ENCODE data around the gene HSF2.
"Not testable (repeated sequence)": the region's sequence is repeated elsewhere in the genome, so short reads cannot be mapped to it uniquely, and the experiment has no call there.

The HSF2 gene

DNA sequence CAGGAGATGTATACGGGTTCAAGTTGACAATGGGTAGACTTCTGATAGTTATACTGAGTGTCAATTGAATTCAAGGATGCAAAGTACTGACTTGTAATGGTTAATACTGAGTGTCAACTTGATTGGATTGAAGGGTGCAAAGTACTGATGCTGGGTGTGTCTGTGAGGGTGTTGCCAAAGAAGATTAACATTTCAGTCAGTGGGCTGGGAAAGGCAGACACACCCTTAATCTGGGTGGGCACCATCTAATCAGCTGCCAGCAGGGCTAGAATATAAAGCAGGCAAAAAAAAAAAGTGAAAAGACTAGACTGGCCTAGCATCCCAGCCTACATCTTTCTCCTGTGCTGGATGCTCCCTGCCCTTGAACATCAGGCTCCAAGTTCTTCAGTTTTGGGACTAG is 55.7 kb downstream of the HSF2 start:
- DNase-seq (ENCODE audit: low read depth), result not testable (repeated sequence)

DNA sequence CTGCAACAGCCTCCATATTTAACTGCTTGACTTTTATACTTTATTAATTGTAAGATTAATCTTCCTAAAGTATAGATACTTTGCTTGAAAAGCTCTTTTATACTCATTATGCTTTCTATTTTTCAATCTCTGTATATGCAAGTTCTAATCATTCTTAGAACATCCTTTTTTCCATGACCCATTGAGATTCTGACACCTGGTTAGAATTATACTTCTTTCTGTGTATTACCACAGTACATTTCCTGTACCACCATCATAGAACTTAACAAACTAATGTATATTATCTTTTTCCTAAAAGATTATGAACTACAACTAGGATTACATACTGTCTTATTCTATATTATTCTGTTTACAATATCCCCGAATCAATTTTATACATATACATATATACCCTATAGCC is 58.6 kb downstream of the HSF2 start:
- no peak for DNase-seq (ENCODE audit: low read depth)

- DNase-seq (ENCODE audit: low read depth), result no peak
Measured at GRCh38 chr6:122459240-122459639, 59.8 kb downstream of the HSF2 start.

- not testable (repeated sequence) for DNase-seq (ENCODE audit: low read depth)
Measured at GRCh38 chr6:122459865-122460416, 60.5 kb downstream of the HSF2 start.

GRCh38 chr6:122461885-122462284 is 62.4 kb downstream of the HSF2 start:
- DNase-seq (ENCODE audit: low read depth), result no peak

GRCh38 chr6:122471107-122472021 is 71.9 kb downstream of the HSF2 start, which contains the start of gene SERINC1:
Gene SERINC1 (minus strand): TSS chr6:122471807. CDS start chr6:122471737, 70 bp downstream.
- peak; percentile 90 for DNase-seq (ENCODE audit: low read depth)

DNA sequence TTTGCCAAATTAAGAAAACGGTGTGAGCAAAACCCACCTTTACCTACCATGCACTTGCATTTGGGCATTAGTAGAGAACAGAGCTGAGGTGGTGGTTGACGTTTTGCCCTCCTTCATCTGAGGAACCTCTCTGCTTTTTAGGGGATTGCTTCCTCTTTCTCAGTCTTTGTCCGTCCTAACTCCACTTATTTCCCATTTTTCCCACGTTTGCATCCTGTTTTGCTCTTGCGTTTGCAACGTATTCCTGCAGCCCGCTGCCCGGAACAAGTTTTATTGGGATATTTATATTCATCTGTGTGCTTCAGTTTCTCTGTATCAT is 72.5 kb downstream of the HSF2 start:
- no peak for DNase-seq (ENCODE audit: low read depth)

DNA sequence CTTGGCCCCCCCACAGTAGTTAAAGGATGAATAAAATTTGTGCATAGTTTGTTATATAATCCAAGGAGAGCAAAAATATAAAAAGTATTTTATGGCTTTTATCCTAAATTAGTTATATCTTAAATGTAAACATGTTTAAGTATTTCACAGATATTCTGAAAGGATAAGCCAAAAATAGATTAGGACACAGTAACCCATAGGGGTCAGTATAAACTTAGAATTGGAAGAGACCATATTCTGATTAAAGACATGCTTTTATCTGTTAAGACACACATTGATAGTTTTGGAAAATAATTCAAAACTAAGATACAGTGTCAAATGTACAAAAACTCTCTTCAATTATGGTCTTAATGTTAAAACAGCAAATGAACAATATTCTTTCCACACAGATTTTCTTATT is 76.7 kb downstream of the HSF2 start:
- no peak for DNase-seq (ENCODE audit: low read depth)

DNA sequence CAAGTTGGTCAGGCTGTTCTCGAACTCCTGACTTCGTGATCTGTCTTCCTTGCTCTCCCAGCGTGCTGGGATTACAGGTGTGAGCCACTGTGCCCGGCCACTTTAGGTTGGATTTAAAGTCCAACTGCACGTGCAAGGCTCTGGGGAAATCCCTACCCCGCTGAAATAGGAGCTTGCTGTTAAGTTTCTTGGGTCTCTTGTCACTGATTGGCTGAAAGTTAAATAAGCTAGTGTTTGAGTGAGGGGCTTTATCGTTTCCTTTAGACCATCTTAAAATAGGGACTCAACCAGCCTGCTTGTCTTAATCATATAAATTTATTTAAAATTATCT is 83.3 kb downstream of the HSF2 start:
- DNase-seq (ENCODE audit: low read depth), result no peak
